GM19043 (cell line): ENCODE results near the gene ZNRF2.

Experiments
- ATAC-seq: cut with Tn5 transposase; IDR thresholded peaks from one replicate; pipeline ENCODE4 v1.9.1; 2021; ENCODE audit warnings: low read depth; ENCODE audit not compliant: unreplicated experiment

ZNRF2 gene

GRCh38 chr7:30284298-30285066 lies at the start of gene ZNRF2:
TSS of gene ZNRF2 (plus strand) at chr7:30284597. CDS start at chr7:30285358, 761 bp downstream.
- peak; percentile 88 for ATAC-seq

- no peak for ATAC-seq
Observed at GRCh38 chr7:30237271-30237695, 47.1 kb upstream of the ZNRF2 start.

- peak; percentile 62 for ATAC-seq
Observed at GRCh38 chr7:30238721-30239441, 45.5 kb upstream of the ZNRF2 start.

GRCh38 chr7:30240106-30240800 lies 44.1 kb upstream of the ZNRF2 start:
- no peak for ATAC-seq

GRCh38 chr7:30241767-30242166 lies 42.6 kb upstream of the ZNRF2 start:
- ATAC-seq: no peak

- no peak for ATAC-seq
Observed at GRCh38 chr7:30244340-30244739, 40.1 kb upstream of the ZNRF2 start.

GRCh38 chr7:30245913-30246312 lies 38.5 kb upstream of the ZNRF2 start:
- ATAC-seq: no peak

GRCh38 chr7:30246392-30246791 lies 38.0 kb upstream of the ZNRF2 start:
- ATAC-seq: no peak

GRCh38 chr7:30247541-30248401 lies 36.6 kb upstream of the ZNRF2 start:
- ATAC-seq: no peak

GRCh38 chr7:30249316-30249715 lies 35.1 kb upstream of the ZNRF2 start:
- no peak for ATAC-seq

- ATAC-seq: no peak
Observed at GRCh38 chr7:30249986-30250774, 34.2 kb upstream of the ZNRF2 start.

GRCh38 chr7:30251708-30252329 lies 32.6 kb upstream of the ZNRF2 start:
- no peak for ATAC-seq

- ATAC-seq: no peak
Observed at GRCh38 chr7:30252885-30253795, 31.3 kb upstream of the ZNRF2 start.

GRCh38 chr7:30253796-30254165 lies 30.6 kb upstream of the ZNRF2 start:
- ATAC-seq: no peak

GRCh38 chr7:30254248-30254647 lies 30.1 kb upstream of the ZNRF2 start:
- ATAC-seq: no peak

- no peak for ATAC-seq
Observed at GRCh38 chr7:30254717-30255063, 29.7 kb upstream of the ZNRF2 start.

GRCh38 chr7:30255064-30255769 lies 29.2 kb upstream of the ZNRF2 start:
- no peak for ATAC-seq
